CD8-positive, alpha-beta memory T cell (primary cell): ENCODE results near the gene HMCN1. TPM values are rescaled to one million over a fixed set of nuclear protein-coding genes. Genes with fewer than 3 reads are reported as not detected.

ENCODE experiments used
- CTCF ChIA-PET: fragments of 350-600 bp; sonication (Branson Sonifier 250); formaldehyde crosslinking; loops from one replicate; lab custom pipeline; 2021; ENCODE audit warnings: antibody characterized with exemption; lab: Charles Lee
- POLR2A ChIA-PET: fragments of 350-600 bp; sonication (Branson Sonifier 250); formaldehyde crosslinking; loops from one replicate; lab custom pipeline; 2021; ENCODE audit warnings: antibody characterized with exemption; lab: Charles Lee
- DNase-seq, 5 donors: peaks; one replicate each; pipeline versions ENCODE4 v3.0.0 to v3.0.0-alpha.2; 2020 to 2022; ENCODE audit warnings: mixed read lengths in 1 of 5
- H3K27ac ChIP-seq: one replicate; pipeline ENCODE4 v1.7.0; 2013; ENCODE audit warnings: low read depth, mild to moderate bottlenecking, low read length, moderate library complexity
- H3K27me3 ChIP-seq: 2 replicates; pipeline ENCODE4 v1.7.0; 2013; ENCODE audit warnings: low read length, mild to moderate bottlenecking; ENCODE audit not compliant: insufficient read depth, poor library complexity, severe bottlenecking
- H3K36me3 ChIP-seq: 2 replicates; pipeline ENCODE4 v1.7.0; 2013; ENCODE audit warnings: mild to moderate bottlenecking, low read length, moderate library complexity; ENCODE audit not compliant: insufficient read depth
- H3K4me1 ChIP-seq: 2 replicates; pipeline ENCODE4 v1.7.0; 2013; ENCODE audit warnings: mild to moderate bottlenecking, low read length, moderate library complexity; ENCODE audit not compliant: insufficient read depth
- H3K4me3 ChIP-seq: 2 replicates; pipeline ENCODE4 v1.7.0; 2013; ENCODE audit warnings: mild to moderate bottlenecking, low read length
- H3K9me3 ChIP-seq: 2 replicates; pipeline ENCODE4 v1.7.0; 2013; ENCODE audit warnings: mild to moderate bottlenecking, low read length
- H3K27ac Mint-ChIP-seq, 8 donors: one replicate each; pipeline ENCODE4 v1.8.0; 2020 to 2021; ENCODE audit warnings: mixed read lengths in 8 of 8, mild to moderate bottlenecking in 6 of 8, inconsistent platforms in 3 of 8, moderate library complexity in 3 of 8
- H3K27me3 Mint-ChIP-seq, 2 donors: one replicate each; pipeline ENCODE4 v1.8.0; 2020 to 2021; ENCODE audit warnings: mixed read lengths in 2 of 2, mild to moderate bottlenecking in 1 of 2, moderate library complexity in 1 of 2
- H3K36me3 Mint-ChIP-seq, 3 donors: one replicate each; pipeline ENCODE4 v1.8.0; 2020 to 2021; ENCODE audit warnings: mixed read lengths in 3 of 3, inconsistent platforms in 1 of 3, mild to moderate bottlenecking in 1 of 3
- H3K4me1 Mint-ChIP-seq, 3 donors: one replicate each; pipeline ENCODE4 v1.8.0; 2020 to 2021; ENCODE audit warnings: mixed read lengths in 3 of 3, inconsistent platforms in 1 of 3, mild to moderate bottlenecking in 1 of 3
- H3K4me3 Mint-ChIP-seq, 7 donors: one replicate each; pipeline ENCODE4 v1.8.0; 2020 to 2021; ENCODE audit warnings: mixed read lengths in 7 of 7, mild to moderate bottlenecking in 6 of 7, moderate library complexity in 4 of 7, inconsistent platforms in 2 of 7
- H3K9me3 Mint-ChIP-seq, 5 donors: one replicate each; pipeline ENCODE4 v1.8.0; 2020 to 2022; ENCODE audit warnings: mixed read lengths in 5 of 5, mild to moderate bottlenecking in 3 of 5, moderate library complexity in 2 of 5, inconsistent platforms in 1 of 5
- polyA plus RNA-seq: library from polyadenylated mRNA; unstranded; fragments of 300-500 nt; fragmentation: Illumina TruSeq; gene quantifications from one replicate; pipeline ENCODE4 v1.2.3, GENCODE V29; 2021
- total RNA-seq, 2 experiments: library from RNA; stranded (reverse); gene quantifications; one replicate each; pipeline ENCODE4 v1.2.3, GENCODE V29; 2021

The HMCN1 gene
- total and polyA plus RNA-seq, 3 experiments from 2014 or later = 0.02 to 0.04 TPM; not detected in 1

GRCh38 chr1:185843297-185843869, 109.2 kb downstream of the HMCN1 start:
- no peaks in the 10 kb centered on the region for H3K36me3 Mint-ChIP-seq

GRCh38 chr1:185843986-185844385, 109.8 kb downstream of the HMCN1 start:
- Mint-ChIP-seq H3K27me3 (peaks cover 3 to 4% of the 10 kb centered on the region in 2 donors), H3K9me3 (no peaks in the 10 kb centered on the region), H3K36me3 (no peaks in the 10 kb centered on the region), H3K4me1 (no peaks in the 10 kb centered on the region), H3K4me3 (no peak overlapping the region), H3K27ac (no peak overlapping the region)
- DNase-seq = no peak
- no peaks in the 10 kb centered on the region for H3K4me1 ChIP-seq
- no peak overlapping the region for H3K27ac ChIP-seq
- no peaks in the 10 kb centered on the region for H3K36me3 ChIP-seq
- no peaks in the 10 kb centered on the region for H3K27me3 ChIP-seq
- no peaks in the 10 kb centered on the region for H3K9me3 ChIP-seq
- H3K4me3 ChIP-seq = no peak overlapping the region
- ChIA-PET POLR2A (no interaction called here), CTCF (no interaction called here)

More at GRCh38 chr1:185843297-185843869, 109.2 kb downstream of the HMCN1 start:
- no peaks in the 10 kb centered on the region for H3K4me1 Mint-ChIP-seq
- no peak overlapping the region for H3K27ac Mint-ChIP-seq
- ChIA-PET CTCF (no interaction called here), POLR2A (no interaction called here)
- no peaks in the 10 kb centered on the region for H3K9me3 Mint-ChIP-seq
- Histone ChIP-seq H3K9me3 (no peaks in the 10 kb centered on the region), H3K27me3 (no peaks in the 10 kb centered on the region), H3K4me1 (no peaks in the 10 kb centered on the region), H3K36me3 (no peaks in the 10 kb centered on the region), H3K27ac (no peak overlapping the region), H3K4me3 (no peak overlapping the region)
- no peak for DNase-seq
- H3K27me3 Mint-ChIP-seq = peaks cover 4 to 5% of the 10 kb centered on the region in 2 donors
- no peak overlapping the region for H3K4me3 Mint-ChIP-seq

GRCh38 chr1:185846672-185847444, 112.7 kb downstream of the HMCN1 start:
- H3K27ac Mint-ChIP-seq = no peak overlapping the region
- POLR2A ChIA-PET = no interaction called here

GRCh38 chr1:185849014-185849413, 114.8 kb downstream of the HMCN1 start:
- H3K4me1 ChIP-seq = no peaks in the 10 kb centered on the region
- no peak for DNase-seq
- no peak overlapping the region for H3K27ac ChIP-seq
- CTCF ChIA-PET = no interaction called here
- no peak overlapping the region for H3K4me3 Mint-ChIP-seq
- POLR2A ChIA-PET = no interaction called here
- H3K9me3 ChIP-seq = no peaks in the 10 kb centered on the region
- H3K27me3 Mint-ChIP-seq = no peaks in the 10 kb centered on the region
- H3K27ac Mint-ChIP-seq = no peak overlapping the region
- no peak overlapping the region for H3K4me3 ChIP-seq
- H3K36me3 Mint-ChIP-seq = no peaks in the 10 kb centered on the region
- H3K27me3 ChIP-seq = no peaks in the 10 kb centered on the region
- no peaks in the 10 kb centered on the region for H3K9me3 Mint-ChIP-seq
- no peaks in the 10 kb centered on the region for H3K4me1 Mint-ChIP-seq
- no peaks in the 10 kb centered on the region for H3K36me3 ChIP-seq

More at GRCh38 chr1:185846672-185847444, 112.7 kb downstream of the HMCN1 start:
- no peaks in the 10 kb centered on the region for H3K36me3 Mint-ChIP-seq
- Histone ChIP-seq H3K36me3 (no peaks in the 10 kb centered on the region), H3K9me3 (no peaks in the 10 kb centered on the region), H3K27ac (no peak overlapping the region), H3K4me1 (no peaks in the 10 kb centered on the region), H3K4me3 (no peak overlapping the region), H3K27me3 (no peaks in the 10 kb centered on the region)
- no peaks in the 10 kb centered on the region for H3K9me3 Mint-ChIP-seq
- H3K4me3 Mint-ChIP-seq = no peak overlapping the region
- no peaks in the 10 kb centered on the region for H3K4me1 Mint-ChIP-seq
- DNase-seq = no peak
- H3K27me3 Mint-ChIP-seq = no peaks in the 10 kb centered on the region
- CTCF ChIA-PET = no interaction called here

- no peaks in the 10 kb centered on the region for H3K4me1 Mint-ChIP-seq
- Histone ChIP-seq H3K36me3 (no peaks in the 10 kb centered on the region), H3K27ac (no peak overlapping the region), H3K4me3 (no peak overlapping the region), H3K4me1 (no peaks in the 10 kb centered on the region), H3K9me3 (no peaks in the 10 kb centered on the region), H3K27me3 (no peaks in the 10 kb centered on the region)
- peaks cover 0 to 9% of the 10 kb centered on the region in 2 donors for H3K27me3 Mint-ChIP-seq
- H3K36me3 Mint-ChIP-seq = no peaks in the 10 kb centered on the region
- H3K27ac Mint-ChIP-seq = no peak overlapping the region
- no peak for DNase-seq
- POLR2A ChIA-PET = no interaction called here
- CTCF ChIA-PET = no interaction called here
- no peak overlapping the region for H3K4me3 Mint-ChIP-seq
- H3K9me3 Mint-ChIP-seq = no peaks in the 10 kb centered on the region
These were observed 116.2 kb downstream of the HMCN1 start for GRCh38 chr1:185850366-185850765.

- Histone ChIP-seq H3K4me1 (no peaks in the 10 kb centered on the region), H3K9me3 (no peaks in the 10 kb centered on the region), H3K4me3 (no peak overlapping the region), H3K27ac (no peak overlapping the region), H3K36me3 (no peaks in the 10 kb centered on the region), H3K27me3 (no peaks in the 10 kb centered on the region)
- DNase-seq = no peak
- ChIA-PET CTCF (no interaction called here), POLR2A (no interaction called here)
- peaks cover 0 to 11% of the 10 kb centered on the region in 2 donors for H3K27me3 Mint-ChIP-seq
- no peaks in the 10 kb centered on the region for H3K36me3 Mint-ChIP-seq
- no peak overlapping the region for H3K27ac Mint-ChIP-seq
- H3K9me3 Mint-ChIP-seq = no peaks in the 10 kb centered on the region
- no peak overlapping the region for H3K4me3 Mint-ChIP-seq
- no peaks in the 10 kb centered on the region for H3K4me1 Mint-ChIP-seq
These were observed 119.5 kb downstream of the HMCN1 start for GRCh38 chr1:185853739-185854138.

GRCh38 chr1:185856482-185856881, 122.3 kb downstream of the HMCN1 start:
- H3K4me1 ChIP-seq = no peaks in the 10 kb centered on the region
- ChIA-PET CTCF (no interaction called here), POLR2A (no interaction called here)
- H3K27me3 ChIP-seq = no peaks in the 10 kb centered on the region
- Mint-ChIP-seq H3K4me3 (no peak overlapping the region), H3K4me1 (no peaks in the 10 kb centered on the region), H3K36me3 (no peaks in the 10 kb centered on the region), H3K27me3 (peaks cover 0 to 17% of the 10 kb centered on the region in 2 donors), H3K9me3 (no peaks in the 10 kb centered on the region), H3K27ac (no peak overlapping the region)
- H3K4me3 ChIP-seq = no peak overlapping the region
- no peaks in the 10 kb centered on the region for H3K36me3 ChIP-seq
- H3K9me3 ChIP-seq = no peaks in the 10 kb centered on the region
- DNase-seq = no peak
- H3K27ac ChIP-seq = no peak overlapping the region

- Histone ChIP-seq H3K27ac (no peak overlapping the region), H3K36me3 (no peaks in the 10 kb centered on the region), H3K4me1 (no peaks in the 10 kb centered on the region), H3K4me3 (no peak overlapping the region), H3K9me3 (no peaks in the 10 kb centered on the region), H3K27me3 (no peaks in the 10 kb centered on the region)
- DNase-seq = no peak
- peaks cover 0 to 18% of the 10 kb centered on the region in 2 donors for H3K27me3 Mint-ChIP-seq
- no peaks in the 10 kb centered on the region for H3K9me3 Mint-ChIP-seq
- H3K36me3 Mint-ChIP-seq = no peaks in the 10 kb centered on the region
- ChIA-PET CTCF (no interaction called here), POLR2A (no interaction called here)
- H3K4me3 Mint-ChIP-seq = no peak overlapping the region
- H3K27ac Mint-ChIP-seq = no peak overlapping the region
- H3K4me1 Mint-ChIP-seq = no peaks in the 10 kb centered on the region
These were observed 123.3 kb downstream of the HMCN1 start for GRCh38 chr1:185857442-185857841.
